Right lung (tissue), 5 donors: ENCODE measurements around the gene AMBP. TPM values are rescaled to one million over a fixed set of nuclear protein-coding genes. Genes with fewer than 3 reads are reported as not detected.
"Not testable (repeated sequence)": the region's sequence is repeated elsewhere in the genome, so short reads cannot be mapped to it uniquely, and the experiment has no call there.

Experiments
- DNase-seq, 2 donors: peaks; one replicate each; pipeline ENCODE4 v3.0.0-alpha.2; 2013
- polyA plus RNA-seq, 5 donors: library from polyadenylated mRNA; unstranded; fragments of 120-200 nt; gene quantifications; one replicate each; pipeline versions ENCODE4 v1.2.1 to v1.2.3, GENCODE V29; 2013; ENCODE audit warnings: inconsistent platforms in 1 of 5, low replicate concordance in 1 of 5; ENCODE audit not compliant: insufficient read length in 5 of 5, insufficient read depth in 1 of 5

AMBP gene
- polyA plus RNA-seq, 5 donors: 1.8 to 19.0 (median 2.4) TPM

- no peak for DNase-seq
These were observed 15.0 kb upstream of the AMBP start for GRCh38 chr9:114093031-114093471.

DNA sequence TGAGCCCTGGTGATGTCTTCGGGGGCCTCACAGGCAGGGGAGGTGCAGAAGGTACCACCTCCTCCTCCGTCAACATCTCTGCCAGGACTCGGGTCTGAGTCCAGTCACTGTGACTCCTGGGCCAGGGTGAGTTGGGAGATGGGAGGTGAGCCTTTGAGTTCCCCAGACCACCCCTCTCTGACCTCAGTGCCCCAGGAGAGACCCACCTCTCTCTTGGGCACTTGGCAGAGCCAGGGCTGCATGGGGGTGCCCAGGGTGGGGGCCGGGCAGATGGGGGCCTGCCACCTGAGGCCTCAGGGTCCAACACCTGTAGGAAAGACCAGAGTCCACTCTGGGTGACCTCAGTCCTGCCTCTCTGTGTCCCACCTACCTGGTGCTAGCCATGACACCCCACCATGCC, 14.2 kb upstream of the AMBP start:
- DNase-seq: no peak

DNA sequence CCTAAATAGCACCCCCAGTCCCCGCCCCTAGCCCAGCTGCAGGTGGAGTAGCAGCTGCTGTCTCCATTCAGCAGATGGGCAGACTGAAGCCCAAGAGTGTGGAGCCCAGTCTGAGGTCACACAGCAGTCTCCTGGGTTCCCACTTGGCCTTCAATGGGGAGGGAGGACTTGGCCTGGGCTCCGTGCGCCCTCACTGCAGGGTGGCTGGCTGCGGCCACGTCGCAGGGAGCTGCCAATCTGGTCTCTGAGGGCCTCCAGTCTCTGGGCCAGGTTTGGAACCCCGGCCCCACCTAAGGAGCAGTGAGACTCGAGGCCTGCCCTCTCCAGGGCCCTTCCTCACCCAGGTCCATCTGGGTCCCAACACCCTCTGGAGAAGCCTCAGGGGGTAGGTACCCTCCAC, 13.6 kb upstream of the AMBP start:
- DNase-seq: no peak

DNA sequence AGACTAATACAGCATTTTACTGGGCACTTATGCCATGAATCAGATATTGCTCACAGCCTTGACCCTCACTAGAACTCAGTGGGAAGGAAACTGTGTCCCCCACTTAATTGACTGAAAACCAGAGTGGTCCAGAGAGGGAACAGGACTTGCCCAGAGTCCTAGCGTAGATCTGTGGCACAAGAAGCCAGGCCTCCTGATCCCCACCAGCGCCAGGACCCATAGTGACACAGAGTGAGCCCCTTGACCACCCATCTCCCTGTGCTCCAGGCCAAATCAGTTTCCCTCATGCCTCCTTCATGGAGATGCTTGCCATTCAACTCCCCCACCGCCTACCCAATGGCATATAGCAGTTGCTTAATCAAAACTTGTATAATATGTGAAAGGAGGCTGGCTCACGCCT, 12.7 kb upstream of the AMBP start:
- no peak for DNase-seq

- no peak for DNase-seq
These were observed 11.2 kb upstream of the AMBP start for GRCh38 chr9:114089206-114089840.

GRCh38 chr9:114088571-114089170, 10.6 kb upstream of the AMBP start:
- no peak for DNase-seq

DNA sequence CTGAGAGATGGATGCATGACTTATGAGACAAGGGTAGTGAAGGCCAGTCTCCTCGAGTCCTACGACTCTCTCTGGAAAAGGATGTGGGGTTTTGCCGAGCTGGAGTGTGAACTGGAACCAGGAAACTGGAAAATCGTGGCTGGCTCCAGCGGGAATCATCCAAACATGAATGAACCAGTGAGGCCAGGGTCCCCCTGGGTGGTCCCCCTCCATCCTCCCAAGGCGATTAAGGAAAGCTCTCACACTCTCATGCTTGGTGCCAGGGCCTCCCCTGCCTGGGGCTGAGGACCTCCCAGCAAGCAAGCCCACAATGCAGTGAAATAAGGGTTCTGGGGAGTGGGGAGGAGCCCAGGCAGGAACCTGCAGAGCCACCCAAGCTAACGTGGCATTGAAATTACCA, 9.6 kb upstream of the AMBP start:
- no peak for DNase-seq

DNA sequence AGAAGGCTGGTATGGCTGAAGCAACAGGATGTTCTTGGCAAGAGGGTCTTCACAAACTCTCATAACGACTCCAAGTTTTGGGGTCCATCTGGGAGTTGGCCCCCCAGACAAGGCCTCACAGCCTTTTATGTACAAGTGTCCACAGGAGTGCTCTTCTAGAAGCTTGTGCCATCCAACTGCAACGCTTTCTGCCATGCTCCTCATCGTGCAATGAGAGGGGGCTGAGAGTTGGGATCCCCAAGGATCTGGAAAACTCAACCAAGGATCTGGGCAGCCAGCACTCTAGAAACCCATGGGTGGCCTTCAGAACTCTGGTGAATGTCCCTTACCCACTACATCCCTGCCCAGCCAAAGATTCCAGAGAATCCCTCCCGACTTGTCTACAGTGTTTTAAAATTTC, 8.5 kb upstream of the AMBP start:
- no peak for DNase-seq

- DNase-seq: no peak
These were observed 7.9 kb upstream of the AMBP start for GRCh38 chr9:114086009-114086408.

DNA sequence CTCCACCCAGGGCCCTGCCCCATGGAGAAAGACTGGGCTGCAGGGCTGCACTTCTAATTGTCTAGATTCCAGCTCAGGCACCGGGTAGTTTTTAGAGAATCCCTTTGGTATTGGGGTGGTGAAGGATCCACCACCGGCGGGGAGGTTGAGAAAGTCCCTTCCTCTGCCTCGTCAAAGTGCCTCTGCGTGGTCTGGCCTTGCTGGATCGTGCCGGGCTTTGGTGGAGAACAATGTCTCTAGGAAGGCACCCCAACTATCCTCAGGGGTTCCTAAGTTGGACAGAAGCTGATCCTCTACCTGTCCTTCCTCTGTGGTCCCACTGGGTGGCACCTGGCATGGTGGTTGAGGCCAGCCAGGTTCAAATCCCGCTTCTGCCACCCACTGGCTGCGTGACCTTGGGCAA, 7.3 kb upstream of the AMBP start:
- no peak for DNase-seq

DNA sequence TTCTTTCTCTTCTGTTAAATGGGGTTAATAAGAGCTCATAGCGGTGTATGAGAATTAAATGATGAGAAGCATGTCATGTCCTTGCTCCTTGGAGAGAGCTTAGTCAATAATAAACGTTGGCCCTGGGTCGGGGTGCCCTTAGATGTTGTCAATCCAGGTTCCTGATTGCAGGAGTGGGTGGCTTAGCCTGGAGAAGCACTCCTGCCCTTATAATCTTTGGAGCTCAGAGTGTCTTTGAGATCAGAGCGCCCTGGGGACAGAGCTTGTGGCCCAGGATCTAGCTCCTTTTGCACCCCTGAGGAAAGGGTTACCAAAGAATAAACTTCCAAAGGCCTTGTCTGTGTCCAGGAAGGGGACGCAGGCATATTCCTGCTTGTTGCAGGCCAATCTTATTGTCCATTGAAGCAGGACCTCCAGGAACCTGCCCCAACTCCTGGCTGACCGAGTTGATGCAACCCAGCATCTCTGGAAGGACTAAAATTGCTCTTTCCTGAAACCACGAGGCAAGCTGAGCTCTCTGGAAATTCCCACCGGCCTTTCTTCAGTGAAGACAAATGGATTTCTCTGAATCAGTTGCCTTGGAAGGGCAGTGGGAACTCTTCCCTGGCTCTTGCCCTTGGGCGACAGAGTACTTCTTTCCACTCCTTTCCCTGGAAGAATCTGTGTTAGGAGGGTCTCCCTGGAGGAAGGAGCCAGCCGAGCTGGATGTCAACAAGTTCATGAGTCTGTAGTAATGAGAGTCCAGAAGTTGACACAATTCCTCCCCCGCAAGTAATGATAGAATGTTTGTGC, 6.4 kb upstream of the AMBP start:
- DNase-seq: no peak

DNA sequence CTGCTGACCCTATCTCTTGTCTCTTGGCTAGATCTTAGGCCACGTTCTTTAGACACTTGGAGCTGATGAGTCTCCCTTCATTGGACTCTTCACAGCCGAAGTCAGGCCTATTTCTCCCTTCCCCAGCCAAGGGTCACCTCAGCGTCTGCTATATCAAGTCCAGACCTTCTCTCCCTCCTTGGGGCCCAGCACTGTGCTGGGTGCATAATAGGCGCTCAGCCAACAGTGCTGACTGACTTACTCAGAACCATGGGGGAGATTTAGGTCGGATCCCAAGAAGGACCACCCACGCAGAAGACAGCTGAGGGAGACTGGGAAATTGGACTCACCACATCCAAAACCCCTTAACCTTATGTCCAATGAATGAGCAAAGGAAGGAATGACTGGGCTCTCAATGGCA, 5.6 kb upstream of the AMBP start:
- no peak for DNase-seq

DNA sequence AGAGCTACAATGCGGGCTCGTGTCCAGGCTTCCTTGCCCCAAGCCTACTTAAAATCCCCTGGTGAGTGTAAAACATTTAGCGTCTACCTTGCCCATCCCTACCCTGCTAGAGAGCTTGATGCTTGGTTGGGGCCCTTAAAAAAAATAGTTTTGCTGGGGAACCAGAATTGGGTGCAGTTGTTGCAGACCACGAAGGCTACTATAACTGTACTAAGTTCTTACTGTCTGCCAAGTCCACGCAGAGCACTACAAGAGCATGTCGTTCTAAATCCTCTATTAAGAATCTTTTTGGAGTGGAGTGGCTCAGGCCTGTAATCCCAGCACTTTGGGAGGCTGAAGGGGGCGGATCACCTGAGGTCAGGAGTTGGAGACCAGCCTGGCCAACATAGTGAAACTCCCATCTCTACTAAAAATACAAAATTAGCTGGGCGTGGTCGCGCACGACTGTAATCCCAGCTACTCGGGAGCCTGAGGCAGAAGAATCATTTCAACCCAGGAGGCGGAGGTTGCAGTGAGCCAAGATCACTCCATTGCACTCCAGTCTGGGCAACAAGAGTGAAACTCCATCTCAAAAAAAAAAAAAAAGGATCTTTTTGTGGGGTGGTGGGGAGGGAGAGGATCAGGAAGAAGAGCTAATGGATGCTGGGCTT, 4.8 kb upstream of the AMBP start:
- not testable (repeated sequence) for DNase-seq

GRCh38 chr9:114082017-114082762, 4.1 kb upstream of the AMBP start:
- DNase-seq: peak; percentile 82 to 88

- no peak for DNase-seq
These were observed 3.4 kb upstream of the AMBP start for GRCh38 chr9:114081441-114082016.

- DNase-seq: peak; percentile 62 to 64
These were observed 2.8 kb upstream of the AMBP start for GRCh38 chr9:114080773-114081440.

- DNase-seq: no peak
These were observed 2.2 kb upstream of the AMBP start for GRCh38 chr9:114080195-114080772.

DNA sequence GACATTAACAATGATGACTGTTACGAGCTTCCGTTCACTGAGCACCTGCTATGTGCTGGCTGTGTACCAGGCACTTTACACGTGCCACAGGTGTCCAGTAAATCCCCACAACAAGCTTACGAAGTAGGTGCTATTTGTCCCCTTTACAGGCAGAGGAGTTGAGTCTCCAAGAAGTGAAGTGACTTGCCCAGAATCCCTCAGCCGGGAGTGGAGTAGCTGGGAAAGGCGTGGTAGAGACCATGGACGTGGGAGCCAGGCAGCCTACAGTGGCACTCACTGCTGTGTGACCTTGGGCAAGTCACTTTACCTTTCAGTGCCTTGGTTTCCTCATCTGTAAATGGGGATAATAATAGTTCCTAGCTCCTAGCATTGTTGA, 669 bp upstream of the AMBP start:
- no peak for DNase-seq

DNA sequence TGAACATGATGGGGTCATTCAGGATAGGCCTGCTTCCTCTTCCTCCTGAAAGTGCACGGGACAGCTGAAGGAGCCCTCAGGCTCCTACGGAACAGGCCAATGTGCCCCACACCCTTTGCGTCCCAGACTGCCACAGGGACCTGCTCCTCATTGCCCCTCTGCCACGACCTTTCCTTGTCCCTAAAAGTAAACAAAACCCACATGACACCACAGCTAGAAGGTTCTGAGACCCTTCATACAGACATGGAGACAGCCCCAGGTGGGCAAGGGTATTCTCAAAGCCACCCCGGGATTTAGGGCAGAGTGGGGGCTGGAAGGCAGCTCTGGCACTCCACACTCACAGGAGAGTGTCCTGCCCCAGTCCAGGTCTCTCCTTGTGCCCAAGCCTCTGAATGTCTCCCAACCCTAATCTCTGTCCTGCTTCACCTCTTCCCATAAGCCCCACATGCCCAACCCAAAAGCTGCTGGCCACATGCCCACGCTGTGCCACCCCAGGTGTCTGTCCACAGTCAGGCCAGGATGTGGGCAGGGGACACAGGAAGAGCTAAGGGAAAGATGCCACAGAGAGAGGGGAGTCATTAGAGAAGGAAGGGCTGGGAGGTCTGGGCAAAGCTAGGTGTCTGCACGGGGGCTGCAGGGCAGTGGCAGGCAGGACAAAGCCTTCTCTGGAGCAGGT, 800 bp downstream of the AMBP start:
- no peak for DNase-seq
